GM18526 (cell line): ENCODE measurements around the gene PIN4.

ENCODE experiments used
- POLR2A ChIP-seq: IDR thresholded peaks from 3 replicates; pipeline ENCODE4 v1.6.1; 2011; ENCODE audit not compliant: insufficient read length; ENCODE audit errors: extremely low read depth

The PIN4 gene

GRCh38 chrX:72181178-72182125 is at the start of gene PIN4:
PIN4 (plus strand) TSS chrX:72181757; CDS start chrX:72181786, 29 bp downstream.
- no peak for TF ChIP-seq POLR2A

GRCh38 chrX:72132456-72132855 is 49.1 kb upstream of the PIN4 start:
- TF ChIP-seq POLR2A: no peak

- no peak for TF ChIP-seq POLR2A
Observed at GRCh38 chrX:72133851-72134546, 47.6 kb upstream of the PIN4 start.

GRCh38 chrX:72137846-72138495 is 43.6 kb upstream of the PIN4 start:
- TF ChIP-seq POLR2A: no peak

- no peak for TF ChIP-seq POLR2A
Observed at GRCh38 chrX:72139538-72139937, 42.0 kb upstream of the PIN4 start.

- TF ChIP-seq POLR2A: no peak
Observed at GRCh38 chrX:72141372-72142004, 40.1 kb upstream of the PIN4 start.

- no peak for TF ChIP-seq POLR2A
Observed at GRCh38 chrX:72142094-72142793, 39.3 kb upstream of the PIN4 start.

- no peak for TF ChIP-seq POLR2A
Observed at GRCh38 chrX:72142794-72143608, 38.6 kb upstream of the PIN4 start.

GRCh38 chrX:72143609-72143907 is 38.0 kb upstream of the PIN4 start:
- TF ChIP-seq POLR2A: no peak

GRCh38 chrX:72145181-72145580 is 36.4 kb upstream of the PIN4 start:
- TF ChIP-seq POLR2A: no peak

- TF ChIP-seq POLR2A: no peak
Observed at GRCh38 chrX:72146527-72146926, 35.0 kb upstream of the PIN4 start.

GRCh38 chrX:72158773-72159172 is 22.8 kb upstream of the PIN4 start:
- no peak for TF ChIP-seq POLR2A

GRCh38 chrX:72159769-72160168 is 21.8 kb upstream of the PIN4 start:
- no peak for TF ChIP-seq POLR2A

- TF ChIP-seq POLR2A: no peak
Observed at GRCh38 chrX:72165551-72165950, 16.0 kb upstream of the PIN4 start.
